HG03103 (cell line): ENCODE results near the gene CATSPER2.
"Not testable (repeated sequence)": the region's sequence is repeated elsewhere in the genome, so short reads cannot be mapped to it uniquely, and the experiment has no call there.

Experiments used
- ATAC-seq: cut with Tn5 transposase; IDR thresholded peaks from one replicate; pipeline ENCODE4 v1.9.1; 2021; ENCODE audit warnings: low read depth; ENCODE audit not compliant: unreplicated experiment

Gene CATSPER2

GRCh38 chr15:43648649-43649429, at the start of gene CATSPER2:
CATSPER2 (minus strand) TSS chr15:43648844; CDS start chr15:43648061, 783 bp downstream.
- no peak for ATAC-seq

DNA sequence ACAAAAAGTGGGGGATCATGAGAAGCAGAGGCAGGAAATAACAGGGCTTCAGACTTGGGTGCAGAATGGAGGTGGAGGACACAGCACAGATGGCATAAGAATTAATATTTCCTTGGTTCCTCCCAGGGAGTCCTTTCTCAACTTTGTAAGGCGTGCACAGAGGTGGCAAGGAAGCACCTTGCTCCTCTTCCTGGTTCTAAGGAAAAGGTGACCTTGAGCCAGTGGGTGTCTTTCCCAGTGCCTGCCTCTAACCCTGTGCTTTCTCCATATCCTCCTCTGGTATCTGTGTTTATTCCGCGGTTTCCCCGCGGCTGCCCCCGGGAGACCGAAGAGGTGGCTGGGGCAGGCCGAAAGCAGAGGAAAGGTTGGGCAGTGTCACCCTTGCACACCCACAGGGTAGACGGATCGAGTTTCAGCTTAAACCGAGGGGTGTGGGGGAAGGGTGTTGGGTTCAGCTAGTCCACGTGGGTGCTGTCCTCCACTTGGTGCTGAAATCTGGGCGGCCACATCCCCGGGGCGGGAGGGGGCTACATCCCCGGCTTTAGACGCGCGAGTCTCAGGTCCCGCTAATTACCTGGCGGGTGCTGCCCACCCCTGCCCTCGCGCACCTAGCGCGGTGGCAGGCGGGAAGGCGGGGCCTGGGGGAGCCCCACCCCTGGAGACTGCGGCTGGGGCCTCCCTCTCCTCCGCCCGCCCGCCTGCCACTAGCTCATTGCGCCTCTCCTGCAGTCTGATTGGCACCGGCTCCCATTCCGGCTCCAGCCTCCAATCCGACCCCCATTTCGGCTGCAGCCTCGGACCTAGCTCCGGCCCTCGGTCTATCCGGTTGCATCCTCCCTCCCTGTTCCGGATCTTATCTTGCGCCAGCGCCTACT, 44.7 kb upstream of the CATSPER2 start, which contains the start of gene CKMT1A:
Gene CKMT1A, plus strand, starts transcription at position 712 of the 875 bp plus-strand sequence. CDS start 192 bp downstream, outside the sequence.
- not testable (repeated sequence) for ATAC-seq

GRCh38 chr15:43692679-43693078, 44.0 kb upstream of the CATSPER2 start:
- ATAC-seq = not testable (repeated sequence)

DNA sequence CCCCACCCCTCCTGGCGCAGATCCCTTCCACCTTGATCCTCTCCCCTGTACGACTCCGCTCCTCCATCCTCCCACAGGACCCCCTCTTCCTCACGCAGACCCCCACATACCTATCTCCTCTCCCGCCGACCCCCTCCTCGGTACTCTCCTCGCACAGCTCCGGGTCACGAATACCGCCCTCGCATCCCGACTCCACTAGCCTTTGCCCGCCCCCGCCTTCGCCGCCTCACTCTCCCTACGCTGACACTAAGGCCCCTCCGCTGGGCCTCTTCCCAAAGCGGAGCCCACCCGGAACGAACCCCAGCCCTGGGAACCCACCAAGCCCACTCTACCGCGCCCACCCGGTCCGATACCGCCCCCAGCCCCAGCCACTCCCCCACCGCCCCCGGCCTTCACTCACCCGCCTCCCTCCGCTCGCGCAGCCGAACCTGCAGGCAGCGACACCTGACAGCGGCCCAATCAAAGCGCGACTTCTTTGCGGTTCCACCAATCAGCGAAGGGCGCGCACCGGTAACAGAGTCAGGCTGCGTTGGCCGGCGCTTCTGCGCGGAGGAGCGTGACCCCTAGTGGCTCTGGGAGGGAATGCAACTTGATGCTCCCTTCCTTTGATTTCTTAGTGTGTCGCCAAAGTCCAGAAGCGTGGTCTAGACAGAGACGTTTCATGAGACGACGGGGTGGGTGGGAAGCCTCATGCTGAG, 41.1 kb upstream of the CATSPER2 start:
- peak; percentile 91 for ATAC-seq

GRCh38 chr15:43674175-43674574, 25.5 kb upstream of the CATSPER2 start:
- ATAC-seq = not testable (repeated sequence)

DNA sequence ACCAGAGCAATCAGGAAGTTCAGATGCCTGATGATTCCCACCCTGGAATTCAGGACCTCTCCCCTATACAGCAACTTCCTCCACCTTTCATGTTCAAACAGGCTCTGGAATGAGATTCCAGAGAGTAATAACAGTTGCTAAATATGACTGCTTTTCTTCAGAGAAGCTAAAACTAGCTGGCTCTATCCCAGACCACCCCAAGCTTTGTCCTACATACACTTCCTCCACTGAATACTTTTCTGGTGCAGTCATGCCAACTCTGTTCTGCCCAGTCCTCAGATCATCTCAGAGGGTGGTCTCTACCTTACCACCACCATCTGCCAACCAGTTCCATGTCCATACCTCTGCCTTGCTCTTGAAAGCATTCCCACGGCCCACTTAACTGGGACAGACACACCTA, 17.5 kb upstream of the CATSPER2 start:
- not testable (repeated sequence) for ATAC-seq

DNA sequence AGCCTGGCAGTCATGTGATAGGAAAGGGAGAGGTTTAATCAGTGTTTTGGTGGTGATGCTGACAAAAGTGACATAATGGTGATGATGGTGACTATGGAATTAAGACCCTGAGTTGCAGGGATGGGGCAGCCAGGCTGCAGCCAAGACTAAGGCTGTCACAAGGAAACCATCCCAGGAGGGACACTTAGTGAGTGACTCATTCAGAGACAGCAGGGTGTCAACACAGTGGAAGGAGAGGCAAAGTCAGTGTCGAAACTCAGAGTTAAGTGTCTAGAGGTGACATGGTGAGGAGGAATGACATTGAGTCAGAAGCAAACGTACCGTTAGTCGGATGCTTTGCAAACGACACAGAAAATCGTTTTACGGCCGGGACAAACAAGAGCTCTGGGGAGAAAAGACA, 14.7 kb upstream of the CATSPER2 start:
- ATAC-seq = not testable (repeated sequence)

DNA sequence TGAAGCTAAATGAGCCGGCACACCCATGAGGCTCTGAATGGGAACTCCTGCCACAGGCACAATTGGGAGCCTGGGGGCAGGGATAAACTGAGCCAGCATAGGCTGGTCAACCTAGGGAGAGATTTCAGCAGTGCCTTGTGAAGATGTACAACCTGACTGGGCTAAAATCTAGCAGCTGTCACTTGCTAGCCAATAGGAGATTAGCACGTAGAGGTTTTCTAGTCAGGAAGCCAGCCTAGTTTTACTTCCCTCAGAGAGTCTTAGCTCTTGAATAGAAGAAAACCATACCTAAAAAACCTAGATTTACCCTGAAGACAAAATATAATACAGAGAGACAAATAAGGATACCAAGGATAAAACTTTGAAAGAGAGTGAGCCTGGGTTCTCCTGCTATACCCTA, 13.6 kb upstream of the CATSPER2 start:
- ATAC-seq = not testable (repeated sequence)

DNA sequence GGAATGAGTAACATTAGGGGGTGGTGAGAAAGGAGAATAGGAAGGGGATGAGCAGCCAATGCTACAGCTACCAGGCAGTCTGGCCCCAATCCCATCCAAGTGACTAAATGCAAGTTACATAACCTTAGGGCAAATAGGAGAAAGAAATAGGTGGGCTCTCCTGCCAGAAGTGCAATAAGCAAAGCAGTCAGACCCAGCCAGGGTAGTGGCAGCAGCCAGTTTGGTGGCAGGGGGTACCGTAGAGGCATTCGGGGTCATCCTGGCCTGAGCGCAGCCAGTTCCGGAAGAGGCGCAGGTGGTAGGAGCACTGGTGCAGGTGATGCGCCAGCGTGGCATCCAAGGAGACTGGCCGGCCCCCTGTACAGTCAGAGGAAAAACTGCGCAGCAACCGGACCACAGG, 11.1 kb upstream of the CATSPER2 start:
- not testable (repeated sequence) for ATAC-seq

GRCh38 chr15:43649430-43649926, 834 bp upstream of the CATSPER2 start:
- ATAC-seq = not testable (repeated sequence)

- not testable (repeated sequence) for ATAC-seq
Measured at GRCh38 chr15:43638464-43639204, 10.0 kb downstream of the CATSPER2 start.

GRCh38 chr15:43626937-43627336, 21.7 kb downstream of the CATSPER2 start:
- ATAC-seq = not testable (repeated sequence)

- no peak for ATAC-seq
Measured at GRCh38 chr15:43625106-43625505, 23.5 kb downstream of the CATSPER2 start.

GRCh38 chr15:43622068-43622799, 26.4 kb downstream of the CATSPER2 start:
- ATAC-seq = not testable (repeated sequence)

DNA sequence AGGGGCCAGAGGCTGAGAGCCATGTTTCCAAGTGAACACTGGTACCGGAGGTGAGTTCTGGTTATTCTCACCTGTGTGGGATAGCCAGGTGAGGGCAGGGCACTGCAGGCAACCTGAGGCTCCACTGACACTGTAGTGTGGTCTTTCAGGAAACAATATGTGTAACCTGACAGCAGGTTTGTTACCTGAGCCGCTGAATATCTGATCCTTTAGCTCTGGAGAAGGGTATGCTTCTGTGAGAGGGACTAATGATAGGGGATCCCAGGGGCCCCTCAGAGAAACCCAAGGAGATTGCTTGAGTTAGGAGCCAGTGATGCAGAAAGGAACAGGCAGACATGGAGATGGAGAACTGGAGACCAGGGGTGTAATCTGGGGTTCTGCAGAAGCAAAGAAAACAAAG, 29.9 kb downstream of the CATSPER2 start, which contains the start of gene STRC:
Gene STRC, minus strand, starts transcription at position 101 of the 400 bp plus-strand sequence. Its CDS starts 78 bp downstream, at position 23.
- not testable (repeated sequence) for ATAC-seq

DNA sequence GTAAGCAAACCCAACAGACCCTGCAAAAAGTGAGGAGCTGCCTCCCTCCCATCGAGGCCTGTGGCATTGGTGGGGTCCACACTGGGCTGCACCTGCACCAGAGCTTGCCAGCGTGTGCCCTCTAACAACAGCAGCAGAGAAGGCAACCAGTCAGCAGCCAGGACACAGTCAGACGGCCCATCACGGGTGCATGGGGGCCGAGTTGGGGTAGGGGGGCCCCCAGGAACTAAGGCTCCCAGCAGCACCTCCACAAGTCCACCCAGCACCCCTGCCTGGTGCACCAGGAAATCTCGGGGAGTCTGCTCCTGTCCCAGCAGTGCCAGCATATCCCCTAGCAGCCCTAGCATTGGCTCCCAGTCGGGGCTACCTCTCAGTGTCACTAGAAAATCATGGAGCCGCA, 30.9 kb downstream of the CATSPER2 start:
- ATAC-seq = not testable (repeated sequence)

DNA sequence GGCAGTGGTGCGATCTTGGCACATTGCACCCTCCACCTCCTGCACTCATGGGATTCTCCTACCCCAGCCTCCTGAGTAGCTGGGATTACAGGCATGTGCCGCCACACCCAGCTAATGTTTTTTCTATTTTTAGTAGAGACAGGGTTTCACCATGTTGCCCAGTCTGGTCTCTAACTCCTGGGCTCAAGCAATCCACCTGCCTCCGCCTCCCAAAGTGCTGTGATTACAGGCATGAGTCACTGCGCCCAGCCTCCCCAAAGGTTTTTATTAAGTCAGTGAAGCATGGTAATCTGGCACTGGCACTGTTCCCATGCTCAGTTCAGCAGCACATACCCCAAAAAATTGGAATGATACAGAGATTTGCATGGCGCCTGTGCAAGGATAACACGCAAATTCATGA, 46.4 kb downstream of the CATSPER2 start:
- not testable (repeated sequence) for ATAC-seq

DNA sequence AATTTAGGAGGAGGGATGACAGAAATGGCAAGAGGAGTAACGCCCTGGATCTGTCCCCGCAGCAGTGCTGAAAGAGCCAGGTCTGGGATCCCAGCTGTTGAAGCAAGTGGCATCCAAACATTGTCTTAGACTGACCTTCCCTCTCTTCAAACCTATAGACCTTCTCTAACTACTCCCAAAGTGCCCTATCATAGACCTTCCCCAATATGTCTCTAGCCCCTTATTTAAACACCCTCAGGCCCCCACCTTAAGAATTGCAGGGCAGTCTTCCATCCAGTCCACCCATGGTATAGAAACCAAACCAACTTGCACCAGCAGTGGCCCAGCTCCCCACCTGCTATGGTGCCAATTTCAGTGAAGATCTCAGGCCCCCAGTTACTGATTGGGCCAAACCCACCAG, 48.4 kb downstream of the CATSPER2 start:
- not testable (repeated sequence) for ATAC-seq

DNA sequence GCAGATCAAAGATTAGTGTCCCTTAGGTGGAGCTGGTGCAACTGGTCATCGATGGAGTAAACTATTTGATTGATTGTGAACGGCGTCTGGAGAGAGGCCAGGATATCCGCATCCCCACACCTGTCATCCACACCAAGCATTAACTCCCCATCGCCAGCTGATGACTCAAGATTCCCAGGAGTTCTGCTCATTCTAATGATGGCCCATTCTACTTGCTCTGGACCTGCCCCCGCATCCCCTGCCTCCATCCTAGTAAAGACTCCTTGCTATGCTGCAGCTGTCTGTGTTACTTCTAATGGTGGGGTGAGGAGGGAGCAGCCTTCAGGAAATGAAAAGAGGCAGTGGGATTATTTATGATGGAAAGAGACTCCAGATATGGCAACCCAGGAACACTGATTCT, 49.5 kb downstream of the CATSPER2 start:
- not testable (repeated sequence) for ATAC-seq
